Activated T-helper 1 cell treated with anti-CD3 and anti-CD28 coated beads, Interleukin-12 subunit alpha, Interleukin-12 subunit beta, Interleukin-2, Interleukin-4 antibody, amounts not matched to agents 30 ng/mL and 10 ng/mL and 1 ng/mL, durations not matched to agents 14 hours and 24 hours and 36 hours (primary cell): ENCODE data around the gene CNN3. TPM values are rescaled to one million over a fixed set of nuclear protein-coding genes. Genes with fewer than 3 reads are reported as not detected.
"Not testable (repeated sequence)": the region's sequence is repeated elsewhere in the genome, so short reads cannot be mapped to it uniquely, and the experiment has no call there.

Experiments used
- DNase-seq: peaks from one replicate; pipeline ENCODE4 v3.0.0; 2021; ENCODE audit warnings: low spot score
- H3K27ac Mint-ChIP-seq: one replicate; pipeline ENCODE4 v1.8.0; 2021; ENCODE audit warnings: mild to moderate bottlenecking, mixed read lengths
- H3K27me3 Mint-ChIP-seq: one replicate; pipeline ENCODE4 v1.8.0; 2022; ENCODE audit warnings: mild to moderate bottlenecking, moderate library complexity, mixed read lengths; ENCODE audit not compliant: insufficient read depth
- H3K36me3 Mint-ChIP-seq: one replicate; pipeline ENCODE4 v1.8.0; 2021; ENCODE audit warnings: low read depth, mixed read lengths
- H3K4me1 Mint-ChIP-seq: one replicate; pipeline ENCODE4 v1.8.0; 2021; ENCODE audit warnings: low read depth, mixed read lengths
- H3K4me3 Mint-ChIP-seq: one replicate; pipeline ENCODE4 v1.8.0; 2021; ENCODE audit warnings: mild to moderate bottlenecking, moderate library complexity, mixed read lengths
- H3K9me3 Mint-ChIP-seq: one replicate; pipeline ENCODE4 v1.8.0; 2021; ENCODE audit warnings: mixed read lengths
- intact Hi-C: fragments of 100-400 bp; cut with micrococcal nuclease; formaldehyde crosslinking; loops from one replicate; pipeline ENCODE4 v1.15.1; 2024
- total RNA-seq: library from RNA; stranded (reverse); gene quantifications from 2 replicates; pipeline ENCODE4 v1.2.3, GENCODE V29; 2022

Gene CNN3
- total RNA-seq, 1 donor from 2014 or later, result 1.4 TPM

- H3K4me1 Mint-ChIP-seq, H3K9me3 Mint-ChIP-seq, DNase-seq, intact Hi-C loops, H3K4me3 Mint-ChIP-seq, H3K36me3 Mint-ChIP-seq, H3K27ac Mint-ChIP-seq: not testable (repeated sequence)
- peaks cover 14% of the 10 kb centered on the region for H3K27me3 Mint-ChIP-seq
Observed at GRCh38 chr1:94941480-94941879, 14.6 kb upstream of the CNN3 start.

DNA sequence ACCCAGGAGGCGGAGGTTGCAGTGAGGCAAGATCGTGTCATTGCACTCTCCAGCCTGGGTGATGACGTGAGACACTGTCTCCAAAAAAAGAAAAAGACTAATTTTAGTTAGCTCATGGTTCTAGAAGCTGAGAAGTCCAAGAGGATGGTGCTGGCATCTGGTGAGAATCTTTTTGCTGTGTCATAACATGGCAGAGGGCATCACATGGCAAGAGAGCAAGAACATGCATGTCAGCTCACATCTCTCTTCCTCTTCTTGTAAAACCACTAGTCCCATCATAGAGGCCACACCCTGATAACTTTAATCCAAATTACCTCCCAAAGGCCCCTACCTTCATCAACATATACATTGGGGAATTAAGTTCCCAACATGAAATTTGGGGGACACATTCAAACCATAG is 13.8 kb upstream of the CNN3 start:
- H3K4me1 Mint-ChIP-seq, result no peaks in the 10 kb centered on the region
- H3K27ac Mint-ChIP-seq, result no peak overlapping the region
- intact Hi-C loops, result no loop called here
- H3K9me3 Mint-ChIP-seq, result no peaks in the 10 kb centered on the region
- peaks cover 14% of the 10 kb centered on the region for H3K27me3 Mint-ChIP-seq
- no peak for DNase-seq
- H3K4me3 Mint-ChIP-seq, result no peak overlapping the region
- H3K36me3 Mint-ChIP-seq, result no peaks in the 10 kb centered on the region

- intact Hi-C loops, result no loop called here
- Mint-ChIP-seq H3K27me3 (peaks cover 9% of the 10 kb centered on the region), H3K27ac (no peak overlapping the region), H3K4me3 (no peak overlapping the region), H3K9me3 (no peaks in the 10 kb centered on the region), H3K4me1 (no peaks in the 10 kb centered on the region), H3K36me3 (no peaks in the 10 kb centered on the region)
- DNase-seq, result no peak
Observed at GRCh38 chr1:94937820-94938219, 10.9 kb upstream of the CNN3 start.

DNA sequence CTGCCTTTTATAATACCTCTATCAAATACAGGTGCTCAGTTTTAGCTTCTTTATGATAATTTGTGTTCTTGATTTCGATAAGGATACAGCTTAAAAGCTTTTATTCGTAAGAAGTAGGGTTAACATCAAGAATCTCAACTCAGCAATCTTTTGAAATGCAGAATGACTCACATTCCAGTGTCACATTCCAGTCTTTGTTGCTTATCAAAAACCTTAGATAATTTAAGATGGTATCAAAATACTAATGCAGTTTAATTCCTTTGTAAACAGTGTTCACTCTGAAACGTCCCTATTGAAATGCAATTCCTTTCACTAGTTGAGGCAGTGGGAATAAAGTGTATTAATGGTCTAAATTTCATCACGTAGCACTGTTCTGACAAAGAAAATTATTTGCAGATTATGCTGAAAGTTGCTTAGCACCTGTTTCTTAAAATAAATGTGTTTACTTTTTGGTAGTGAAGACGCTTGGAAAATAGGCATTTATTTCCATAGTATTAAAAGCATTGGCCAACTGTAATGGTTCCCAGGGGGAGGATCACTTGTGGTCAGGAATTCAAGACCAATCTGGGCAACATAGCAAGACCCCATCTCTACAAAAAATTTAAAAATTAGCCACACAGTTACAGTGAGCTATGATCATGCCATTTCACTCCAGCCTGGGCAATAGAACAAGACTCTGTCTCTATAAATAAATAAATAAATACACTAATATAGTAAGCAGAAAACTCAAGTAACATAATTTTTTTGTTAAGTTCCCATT is 10.1 kb upstream of the CNN3 start:
- Mint-ChIP-seq H3K9me3 (no peaks in the 10 kb centered on the region), H3K27ac (no peak overlapping the region), H3K4me3 (no peak overlapping the region), H3K36me3 (no peaks in the 10 kb centered on the region), H3K27me3 (peaks cover 10% of the 10 kb centered on the region), H3K4me1 (no peaks in the 10 kb centered on the region)
- intact Hi-C loops, result no loop called here
- DNase-seq, result no peak

GRCh38 chr1:94935476-94935875 is 8.6 kb upstream of the CNN3 start:
- no peak overlapping the region for H3K27ac Mint-ChIP-seq
- H3K36me3 Mint-ChIP-seq, result no peaks in the 10 kb centered on the region
- no peaks in the 10 kb centered on the region for H3K9me3 Mint-ChIP-seq
- no peak for DNase-seq
- H3K4me1 Mint-ChIP-seq, result no peaks in the 10 kb centered on the region
- H3K27me3 Mint-ChIP-seq, result peaks cover 6% of the 10 kb centered on the region
- intact Hi-C loops, result no loop called here
- no peak overlapping the region for H3K4me3 Mint-ChIP-seq

- H3K27ac Mint-ChIP-seq, result no peak overlapping the region
- no peaks in the 10 kb centered on the region for H3K9me3 Mint-ChIP-seq
- no peak overlapping the region for H3K4me3 Mint-ChIP-seq
- H3K36me3 Mint-ChIP-seq, result no peaks in the 10 kb centered on the region
- DNase-seq, result no peak
- H3K4me1 Mint-ChIP-seq, result no peaks in the 10 kb centered on the region
- intact Hi-C loops, result no loop called here
- H3K27me3 Mint-ChIP-seq, result peaks cover 4% of the 10 kb centered on the region
Observed at GRCh38 chr1:94935034-94935433, 8.1 kb upstream of the CNN3 start.

DNA sequence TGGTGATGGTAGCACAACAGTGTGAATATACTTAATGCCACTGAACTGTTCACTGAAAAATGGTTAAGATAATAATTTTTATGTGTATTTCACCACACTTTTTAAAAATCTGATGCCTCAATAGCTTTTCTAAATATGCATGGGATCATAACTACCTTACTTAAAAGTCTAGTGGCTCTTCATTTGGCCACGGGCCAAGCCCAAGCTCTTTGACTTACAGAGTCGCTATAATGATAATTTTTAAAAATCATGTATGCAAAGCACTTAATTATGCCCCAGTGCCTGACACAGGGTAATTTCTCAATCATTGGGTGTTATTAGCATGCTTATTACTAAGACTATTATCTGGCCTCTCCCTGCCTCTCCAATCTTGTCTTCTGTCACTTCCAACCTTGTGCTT is 7.6 kb upstream of the CNN3 start:
- intact Hi-C loops, result no loop called here
- DNase-seq, result no peak
- Mint-ChIP-seq H3K9me3 (no peaks in the 10 kb centered on the region), H3K27ac (no peak overlapping the region), H3K4me1 (no peaks in the 10 kb centered on the region), H3K4me3 (no peak overlapping the region), H3K36me3 (no peaks in the 10 kb centered on the region), H3K27me3 (peaks cover 4% of the 10 kb centered on the region)

- Mint-ChIP-seq H3K4me1 (no peaks in the 10 kb centered on the region), H3K27me3 (peaks cover 20% of the 10 kb centered on the region), H3K36me3 (peaks cover 2% of the 10 kb centered on the region), H3K27ac (no peak overlapping the region), H3K4me3 (no peak overlapping the region), H3K9me3 (no peaks in the 10 kb centered on the region)
- no peak for DNase-seq
- intact Hi-C loops, result no loop called here
Observed at GRCh38 chr1:94931254-94931841, 4.4 kb upstream of the CNN3 start.

DNA sequence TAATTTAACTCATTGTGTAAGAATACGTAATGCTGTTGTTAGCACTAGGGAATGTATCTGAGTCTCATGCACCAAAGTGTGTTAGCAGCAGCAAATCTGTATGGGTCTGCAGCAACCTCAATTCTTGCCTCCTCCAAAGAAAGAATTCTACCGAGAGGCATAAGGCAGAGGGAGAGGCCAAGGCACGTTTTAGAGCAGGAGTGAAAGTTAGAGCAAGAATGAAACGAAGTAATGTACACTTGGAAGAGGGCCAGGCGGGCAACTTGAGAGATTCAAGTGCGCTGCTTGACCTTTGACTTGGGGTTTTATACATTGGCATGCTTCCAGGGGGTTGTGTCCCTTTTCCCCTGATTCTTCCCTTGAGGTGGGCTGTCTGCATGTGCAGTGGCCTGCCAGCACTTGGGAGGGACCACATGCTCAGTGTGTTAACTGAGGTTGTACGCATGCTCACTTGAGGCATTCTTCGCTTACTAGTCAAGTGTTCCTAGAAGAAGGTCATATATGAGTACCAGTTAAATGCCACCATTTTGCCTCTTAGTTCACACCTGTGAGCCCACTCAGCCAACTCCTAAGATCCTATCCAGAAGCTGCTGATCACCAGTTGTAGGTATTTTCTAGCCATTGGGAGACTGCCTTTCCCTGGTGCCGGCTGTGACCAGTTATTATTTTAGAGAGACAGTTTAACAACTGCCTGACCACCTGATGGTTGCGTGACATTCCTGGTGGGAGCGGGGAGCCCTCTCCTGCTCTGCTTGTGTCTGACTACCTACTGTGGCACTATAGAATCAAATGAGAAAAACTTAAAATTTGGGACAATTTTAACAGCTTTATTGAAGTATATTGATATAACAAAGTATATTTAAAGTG is 2.7 kb upstream of the CNN3 start:
- Mint-ChIP-seq H3K4me3 (no peak overlapping the region), H3K36me3 (peaks cover 2% of the 10 kb centered on the region), H3K27ac (no peak overlapping the region), H3K27me3 (peaks cover 35% of the 10 kb centered on the region), H3K4me1 (peaks cover 9% of the 10 kb centered on the region), H3K9me3 (no peaks in the 10 kb centered on the region)
- DNase-seq, result no peak
- intact Hi-C loops, result no loop called here

GRCh38 chr1:94928293-94928939 is 1.5 kb upstream of the CNN3 start:
- no peak for DNase-seq
- Mint-ChIP-seq H3K9me3 (no peaks in the 10 kb centered on the region), H3K36me3 (peaks cover 2% of the 10 kb centered on the region), H3K27me3 (peaks cover 41% of the 10 kb centered on the region), H3K4me1 (peaks cover 14% of the 10 kb centered on the region), H3K27ac (no peak overlapping the region), H3K4me3 (peak overlapping the region; percentile 68)
- intact Hi-C loops, result no loop called here

- Mint-ChIP-seq H3K36me3 (peaks cover 2% of the 10 kb centered on the region), H3K27me3 (peaks cover 37% of the 10 kb centered on the region), H3K9me3 (no peaks in the 10 kb centered on the region), H3K4me1 (peaks cover 21% of the 10 kb centered on the region), H3K4me3 (peak overlapping the region; percentile 68), H3K27ac (no peak overlapping the region)
- DNase-seq, result no peak
- intact Hi-C loops, result loop anchor here (2.0 kb wide), 3 partner anchors 35 to 115 kb away; no protein-coding TSS in a partner anchor
Observed at GRCh38 chr1:94927405-94928175, 680 bp upstream of the CNN3 start.
